ENCODE data around the gene TBL2.

GRCh38 chr7:73565675-73566340 lies 12.6 kb downstream of the TBL2 start:
- TF ChIP-seq CTCF (conservative IDR thresholded peaks at IDR 0.05; ENCODE audit: low read depth in 2 of 2) = no peak
- TF ChIP-seq, protein P1, sequence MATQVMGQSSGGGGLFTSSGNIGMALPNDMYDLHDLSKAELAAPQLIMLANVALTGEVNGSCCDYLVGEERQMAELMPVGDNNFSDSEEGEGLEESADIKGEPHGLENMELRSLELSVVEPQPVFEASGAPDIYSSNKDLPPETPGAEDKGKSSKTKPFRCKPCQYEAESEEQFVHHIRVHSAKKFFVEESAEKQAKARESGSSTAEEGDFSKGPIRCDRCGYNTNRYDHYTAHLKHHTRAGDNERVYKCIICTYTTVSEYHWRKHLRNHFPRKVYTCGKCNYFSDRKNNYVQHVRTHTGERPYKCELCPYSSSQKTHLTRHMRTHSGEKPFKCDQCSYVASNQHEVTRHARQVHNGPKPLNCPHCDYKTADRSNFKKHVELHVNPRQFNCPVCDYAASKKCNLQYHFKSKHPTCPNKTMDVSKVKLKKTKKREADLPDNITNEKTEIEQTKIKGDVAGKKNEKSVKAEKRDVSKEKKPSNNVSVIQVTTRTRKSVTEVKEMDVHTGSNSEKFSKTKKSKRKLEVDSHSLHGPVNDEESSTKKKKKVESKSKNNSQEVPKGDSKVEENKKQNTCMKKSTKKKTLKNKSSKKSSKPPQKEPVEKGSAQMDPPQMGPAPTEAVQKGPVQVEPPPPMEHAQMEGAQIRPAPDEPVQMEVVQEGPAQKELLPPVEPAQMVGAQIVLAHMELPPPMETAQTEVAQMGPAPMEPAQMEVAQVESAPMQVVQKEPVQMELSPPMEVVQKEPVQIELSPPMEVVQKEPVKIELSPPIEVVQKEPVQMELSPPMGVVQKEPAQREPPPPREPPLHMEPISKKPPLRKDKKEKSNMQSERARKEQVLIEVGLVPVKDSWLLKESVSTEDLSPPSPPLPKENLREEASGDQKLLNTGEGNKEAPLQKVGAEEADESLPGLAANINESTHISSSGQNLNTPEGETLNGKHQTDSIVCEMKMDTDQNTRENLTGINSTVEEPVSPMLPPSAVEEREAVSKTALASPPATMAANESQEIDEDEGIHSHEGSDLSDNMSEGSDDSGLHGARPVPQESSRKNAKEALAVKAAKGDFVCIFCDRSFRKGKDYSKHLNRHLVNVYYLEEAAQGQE (IDR thresholded peaks at IDR 0.05; ENCODE audit: unreplicated experiment) = no peak
- no peak for TF ChIP-seq POLR2AphosphoS5 (IDR thresholded peaks at IDR 0.05; ENCODE audit: low read depth)
- no peak for TF ChIP-seq EZH2phosphoT487 (IDR thresholded peaks at IDR 0.05; ENCODE audit: unreplicated experiment)
- TF ChIP-seq JUNB (IDR thresholded peaks at IDR 0.05; ENCODE audit: unreplicated experiment) = no peak
- TF ChIP-seq EZH2 (IDR thresholded peaks at IDR 0.05; ENCODE audit: low read depth, unreplicated experiment) = no peak
- no peak for TF ChIP-seq ZNF114 (CRISPR knock-in tag; IDR thresholded peaks at IDR 0.05)
